HG02938 (cell line): ENCODE data around the gene NOX5.

Source experiments
- ATAC-seq: cut with Tn5 transposase; IDR thresholded peaks from one replicate; pipeline ENCODE4 v1.9.1; 2021; ENCODE audit warnings: mild to moderate bottlenecking, moderate library complexity; ENCODE audit not compliant: unreplicated experiment

Gene NOX5

GRCh38 chr15:69017978-69018377 lies 3.5 kb downstream of the NOX5 start:
- ATAC-seq = no peak

GRCh38 chr15:69018951-69019350 lies 4.5 kb downstream of the NOX5 start:
- ATAC-seq = no peak

- ATAC-seq = no peak
Measured at GRCh38 chr15:69021895-69022294, 7.4 kb downstream of the NOX5 start.

- no peak for ATAC-seq
Measured at GRCh38 chr15:69025320-69025719, 10.8 kb downstream of the NOX5 start.

GRCh38 chr15:69026355-69026754 lies 11.9 kb downstream of the NOX5 start:
- no peak for ATAC-seq

GRCh38 chr15:69027976-69028518 lies 13.6 kb downstream of the NOX5 start:
- ATAC-seq = no peak

GRCh38 chr15:69031013-69032001 lies 16.8 kb downstream of the NOX5 start:
- ATAC-seq = no peak

GRCh38 chr15:69032031-69032430 lies 17.5 kb downstream of the NOX5 start:
- no peak for ATAC-seq

- ATAC-seq = no peak
Measured at GRCh38 chr15:69032703-69033373, 18.3 kb downstream of the NOX5 start.

- no peak for ATAC-seq
Measured at GRCh38 chr15:69034352-69034751, 19.9 kb downstream of the NOX5 start.

GRCh38 chr15:69035205-69035917 lies 20.9 kb downstream of the NOX5 start:
- no peak for ATAC-seq

- ATAC-seq = no peak
Measured at GRCh38 chr15:69035918-69036258, 21.4 kb downstream of the NOX5 start.

- ATAC-seq = no peak
Measured at GRCh38 chr15:69036826-69037225, 22.3 kb downstream of the NOX5 start.

GRCh38 chr15:69037482-69037881 lies 23.0 kb downstream of the NOX5 start:
- ATAC-seq = no peak

GRCh38 chr15:69037977-69038376 lies 23.5 kb downstream of the NOX5 start:
- no peak for ATAC-seq

- ATAC-seq = no peak
Measured at GRCh38 chr15:69038508-69038907, 24.0 kb downstream of the NOX5 start.

- ATAC-seq = no peak
Measured at GRCh38 chr15:69039516-69040225, 25.2 kb downstream of the NOX5 start.

GRCh38 chr15:69042531-69042930 lies 28.0 kb downstream of the NOX5 start:
- ATAC-seq = no peak

GRCh38 chr15:69045802-69046201 lies 31.3 kb downstream of the NOX5 start:
- ATAC-seq = no peak

- no peak for ATAC-seq
Measured at GRCh38 chr15:69046781-69047180, 32.3 kb downstream of the NOX5 start.

GRCh38 chr15:69049976-69050375 lies 35.5 kb downstream of the NOX5 start:
- no peak for ATAC-seq
